Brain microvascular endothelial cell (primary cell): ENCODE results near the gene PGA5.

Experiments used
- DNase-seq: peaks from one replicate; pipeline ENCODE4 v3.0.0-alpha.2; 2020
- H3K27ac ChIP-seq: fragments of 250-450 bp; sonication (Bioruptor Pico); 2 replicates; pipeline ENCODE4 v1.5.1; 2020; ENCODE audit warnings: mild to moderate bottlenecking, moderate library complexity
- H3K27me3 ChIP-seq: fragments of 250-450 bp; sonication (Bioruptor Pico); replicated peaks from 2 replicates; pipeline ENCODE4 v1.5.1; 2020; ENCODE audit warnings: mild to moderate bottlenecking
- H3K36me3 ChIP-seq: fragments of 250-450 bp; sonication (Bioruptor Pico); replicated peaks from 2 replicates; pipeline ENCODE4 v1.5.1; 2020; ENCODE audit warnings: mild to moderate bottlenecking
- H3K4me3 ChIP-seq: 2 replicates; pipeline ENCODE4 v1.5.1; 2011; ENCODE audit warnings: low read depth, mild to moderate bottlenecking, control low read depth, low read length, moderate library complexity
- in situ Hi-C: cut with HindIII; loops from 2 replicates; pipeline ENCODE4 v1.10.0; 2017; ENCODE audit warnings: low sequenced_read_pairs, low pct_ligation_motif_present
- TF ChIP-seq, protein P1 (sequence below): IDR thresholded peaks from 2 replicates; pipeline ENCODE4 v1.5.1; 2011; ENCODE audit warnings: low read depth, mild to moderate bottlenecking, moderate library complexity, low read length, control low read depth, inconsistent platforms; ENCODE audit errors: missing control alignments

The PGA5 gene

DNA sequence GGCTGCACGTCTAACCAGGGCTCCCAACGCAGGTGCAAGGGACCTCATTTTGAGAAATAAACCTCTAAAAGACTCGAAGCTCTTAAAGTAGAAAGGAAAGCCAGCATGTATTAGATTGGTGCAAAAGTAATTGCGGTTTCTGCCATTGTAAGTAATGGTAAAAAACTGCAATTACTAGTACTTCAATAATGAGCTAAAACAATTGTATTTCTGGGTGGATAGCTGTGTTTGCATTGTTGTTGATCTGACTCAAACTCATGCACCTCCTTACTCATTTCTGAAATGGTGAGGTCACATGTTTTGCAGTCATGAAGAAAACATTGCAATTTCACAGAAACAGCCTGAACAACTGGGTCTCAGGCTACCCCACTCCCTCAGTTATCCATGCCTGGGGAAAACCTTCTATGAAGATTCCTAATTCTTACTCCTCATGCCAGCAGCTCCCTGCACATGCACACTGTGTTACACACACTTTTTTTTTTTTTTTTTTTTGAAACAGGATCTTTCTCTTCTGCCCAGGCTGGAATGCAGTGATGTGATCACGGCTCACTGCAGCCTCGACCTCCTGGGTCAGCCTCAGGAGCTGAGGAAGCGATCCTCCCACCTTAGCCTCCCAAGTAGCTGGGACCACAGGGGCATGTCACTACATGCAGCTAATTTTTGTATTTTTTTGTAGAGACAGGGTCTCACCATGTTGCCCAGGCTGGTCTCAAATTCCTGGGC, 29.5 kb downstream of the PGA5 start:
- H3K27ac ChIP-seq, result no peak overlapping the region
- no peak for DNase-seq

DNA sequence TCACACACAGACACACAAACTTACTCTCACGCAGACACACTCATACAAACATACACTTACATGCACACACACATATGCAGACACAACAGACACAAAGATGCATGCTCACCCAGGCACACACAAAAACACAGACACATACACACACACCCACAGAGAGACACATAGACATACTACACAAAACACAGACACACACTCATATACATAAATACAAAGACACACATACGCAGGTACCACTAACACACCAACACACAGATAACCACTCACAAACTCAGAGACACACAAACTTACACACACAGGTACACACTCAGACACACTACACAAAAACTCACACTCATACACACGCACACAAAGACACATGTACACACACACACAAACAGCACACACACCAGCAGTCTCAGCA, 31.8 kb downstream of the PGA5 start:
- DNase-seq, result no peak
- no peak overlapping the region for H3K4me3 ChIP-seq
- TF ChIP-seq, protein P1, sequence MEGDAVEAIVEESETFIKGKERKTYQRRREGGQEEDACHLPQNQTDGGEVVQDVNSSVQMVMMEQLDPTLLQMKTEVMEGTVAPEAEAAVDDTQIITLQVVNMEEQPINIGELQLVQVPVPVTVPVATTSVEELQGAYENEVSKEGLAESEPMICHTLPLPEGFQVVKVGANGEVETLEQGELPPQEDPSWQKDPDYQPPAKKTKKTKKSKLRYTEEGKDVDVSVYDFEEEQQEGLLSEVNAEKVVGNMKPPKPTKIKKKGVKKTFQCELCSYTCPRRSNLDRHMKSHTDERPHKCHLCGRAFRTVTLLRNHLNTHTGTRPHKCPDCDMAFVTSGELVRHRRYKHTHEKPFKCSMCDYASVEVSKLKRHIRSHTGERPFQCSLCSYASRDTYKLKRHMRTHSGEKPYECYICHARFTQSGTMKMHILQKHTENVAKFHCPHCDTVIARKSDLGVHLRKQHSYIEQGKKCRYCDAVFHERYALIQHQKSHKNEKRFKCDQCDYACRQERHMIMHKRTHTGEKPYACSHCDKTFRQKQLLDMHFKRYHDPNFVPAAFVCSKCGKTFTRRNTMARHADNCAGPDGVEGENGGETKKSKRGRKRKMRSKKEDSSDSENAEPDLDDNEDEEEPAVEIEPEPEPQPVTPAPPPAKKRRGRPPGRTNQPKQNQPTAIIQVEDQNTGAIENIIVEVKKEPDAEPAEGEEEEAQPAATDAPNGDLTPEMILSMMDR, result no peak
- no peaks in the 10 kb centered on the region for H3K36me3 ChIP-seq
- no peak overlapping the region for H3K27ac ChIP-seq
- no peaks in the 10 kb centered on the region for H3K27me3 ChIP-seq
- in situ Hi-C loops, result no loop called here

More for the DNA sequence above, 29.5 kb downstream of the PGA5 start:
- in situ Hi-C loops, result no loop called here
- Histone ChIP-seq H3K36me3 (no peaks in the 10 kb centered on the region), H3K27me3 (no peaks in the 10 kb centered on the region), H3K4me3 (no peak overlapping the region)
- TF ChIP-seq, protein P1, result no peak

DNA sequence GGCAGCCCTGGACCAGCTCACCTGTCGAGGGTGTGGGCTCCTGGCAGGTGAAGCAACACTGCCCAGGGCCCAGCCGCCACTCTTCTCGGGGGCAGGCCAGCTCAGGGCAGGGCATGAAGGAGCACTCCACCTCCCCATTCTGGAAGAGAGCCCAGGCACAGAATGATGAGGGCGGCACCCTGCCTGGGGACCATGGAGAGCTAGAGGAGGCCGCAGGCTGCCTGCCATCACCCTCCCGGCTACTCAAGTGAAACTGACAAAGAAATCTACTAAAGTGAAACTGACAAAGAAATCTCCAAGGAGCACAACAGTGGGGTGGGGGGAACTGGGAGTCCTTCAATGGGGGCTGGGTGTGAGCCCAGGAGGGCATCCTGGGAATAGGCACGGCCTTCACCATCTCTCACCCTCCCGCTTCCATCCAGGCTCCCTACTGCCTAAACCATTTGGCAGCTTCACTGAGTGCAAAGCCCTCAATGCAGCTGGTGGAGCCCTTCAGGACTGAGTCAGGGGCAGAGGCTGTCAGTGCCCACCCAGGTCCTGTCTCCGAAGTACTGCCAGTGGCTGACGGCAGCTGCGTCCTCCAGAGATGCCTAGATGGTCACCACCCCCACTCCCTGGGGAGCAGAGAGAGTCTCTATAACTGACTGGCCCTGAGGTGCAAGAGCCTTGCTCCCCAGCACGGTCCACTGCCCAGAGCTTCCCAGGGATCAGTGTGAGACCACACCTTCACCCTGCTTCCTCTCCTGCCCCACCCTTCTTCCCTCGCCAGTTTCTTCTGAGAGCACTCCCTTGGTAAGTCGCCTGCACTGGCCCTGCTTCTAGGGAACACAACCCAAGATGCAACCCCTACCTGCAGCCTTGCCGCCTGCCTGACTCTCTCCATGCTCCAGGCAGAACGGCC, 32.5 kb downstream of the PGA5 start:
- no peak overlapping the region for H3K27ac ChIP-seq
- no peaks in the 10 kb centered on the region for H3K36me3 ChIP-seq
- no peaks in the 10 kb centered on the region for H3K27me3 ChIP-seq
- no peak overlapping the region for H3K4me3 ChIP-seq
- in situ Hi-C loops, result no loop called here
- DNase-seq, result no peak
- TF ChIP-seq, protein P1, result no peak

DNA sequence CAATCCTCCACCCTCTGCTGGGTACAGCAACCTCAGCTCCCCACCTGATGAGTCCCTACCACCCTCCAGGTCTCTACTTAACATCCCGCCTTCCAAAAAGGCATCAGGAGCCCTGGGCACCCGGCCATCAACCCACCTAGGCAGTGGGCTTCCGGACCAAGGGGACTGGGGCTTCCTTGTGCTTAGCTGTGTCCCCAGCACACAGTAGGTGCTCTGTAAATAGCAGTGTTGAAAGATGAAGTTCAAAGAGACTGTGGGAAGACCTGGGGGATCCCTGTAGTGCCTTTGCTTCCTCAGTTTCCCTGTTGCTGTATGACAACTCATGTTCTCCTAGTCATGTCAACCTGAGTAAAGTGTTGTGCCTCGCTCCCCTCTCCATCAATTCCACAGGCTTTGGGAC, 33.1 kb downstream of the PGA5 start:
- H3K36me3 ChIP-seq, result no peaks in the 10 kb centered on the region
- in situ Hi-C loops, result no loop called here

DNA sequence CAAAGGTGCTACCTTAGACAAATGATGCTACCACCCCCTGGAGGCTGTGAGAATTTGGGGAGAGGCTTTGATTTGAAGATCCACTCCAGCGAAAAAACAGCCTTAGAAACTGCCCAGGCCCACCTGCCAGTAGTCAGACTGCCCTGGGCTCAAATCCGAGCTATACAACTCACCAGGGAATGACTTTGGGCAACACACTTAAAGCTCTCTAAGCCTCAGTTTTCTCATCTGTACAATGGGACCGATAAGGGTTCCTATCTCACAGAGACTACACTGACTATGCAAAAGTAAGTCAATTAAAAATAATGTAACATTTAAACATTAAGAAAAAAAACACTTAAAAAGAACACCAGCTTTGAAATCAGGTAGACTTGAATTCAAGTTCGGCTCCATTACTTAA, 34.2 kb downstream of the PGA5 start:
- Histone ChIP-seq H3K4me3 (no peak overlapping the region), H3K27ac (no peak overlapping the region), H3K36me3 (no peaks in the 10 kb centered on the region), H3K27me3 (no peaks in the 10 kb centered on the region)
- TF ChIP-seq, protein P1, result no peak
- in situ Hi-C loops, result no loop called here
- DNase-seq, result no peak

More for the DNA sequence above, 33.1 kb downstream of the PGA5 start:
- no peak overlapping the region for H3K4me3 ChIP-seq
- TF ChIP-seq, protein P1, result no peak
- no peak for DNase-seq
- H3K27ac ChIP-seq, result no peak overlapping the region
- H3K27me3 ChIP-seq, result no peaks in the 10 kb centered on the region
